Ascending aorta (tissue), 2 donors: ENCODE measurements around the gene FNDC5. TPM values are rescaled to one million over a fixed set of nuclear protein-coding genes. Genes with fewer than 3 reads are reported as not detected.

Source experiments
- DNase-seq, 2 donors: peaks; one replicate each; pipeline ENCODE4 v3.0.0-alpha.2; 2019; ENCODE audit warnings: low spot score in 2 of 2
- H3K27ac ChIP-seq, 2 donors: fragments of 200-600 bp; sonication (generic); one replicate each; pipeline ENCODE4 v1.5.1; 2016 to 2017; ENCODE audit warnings: mild to moderate bottlenecking in 1 of 2
- H3K27me3 ChIP-seq: fragments of 200-600 bp; sonication (generic); one replicate; pipeline ENCODE4 v1.5.1; 2017
- H3K36me3 ChIP-seq, 2 donors: fragments of 200-600 bp; sonication (generic); one replicate each; pipeline ENCODE4 v1.5.1; 2016
- H3K4me1 ChIP-seq, 2 donors: fragments of 200-600 bp; sonication (generic); one replicate each; pipeline ENCODE4 v1.5.1; 2016 to 2017; ENCODE audit warnings: mild to moderate bottlenecking in 1 of 2
- H3K4me3 ChIP-seq, 2 donors: fragments of 200-600 bp; sonication (generic); one replicate each; pipeline ENCODE4 v1.5.1; 2016 to 2017; ENCODE audit warnings: mild to moderate bottlenecking in 1 of 2
- H3K9me3 ChIP-seq, 2 donors: fragments of 200-600 bp; sonication (generic); one replicate each; pipeline ENCODE4 v1.5.1; 2016
- CTCF ChIP-seq, 3 experiments: fragments of 200-600 bp in 2 of 3; fragments of 450-650 bp in 1 of 3; sonication (generic) in 2 of 3; IDR thresholded peaks; one replicate each; pipeline ENCODE4 v1.5.1; 2016 to 2019; ENCODE audit warnings: antibody characterized with exemption in 3 of 3, mild to moderate bottlenecking in 1 of 3, moderate library complexity in 1 of 3
- intact Hi-C: fragments of 100-400 bp; cut with DNase I; formaldehyde crosslinking; loops from one replicate; pipeline ENCODE4 v1.15.1; 2023
- total RNA-seq: library from RNA; depleted of rRNA; stranded (reverse); fragments of >200 nt; gene quantifications from one replicate; pipeline ENCODE4 v1.1.0, GENCODE V29; 2016

FNDC5 gene
- total RNA-seq, 1 donor from 2014 or later, result 8.9 TPM

- Histone ChIP-seq H3K4me3 (no peak overlapping the region), H3K27ac (no peak overlapping the region), H3K27me3 (no peaks in the 10 kb centered on the region), H3K4me1 (peaks cover 6 to 7% of the 10 kb centered on the region in 2 donors), H3K36me3 (no peaks in the 10 kb centered on the region), H3K9me3 (no peaks in the 10 kb centered on the region)
- TF ChIP-seq CTCF (IDR thresholded peaks at IDR 0.05), result no peak
- no peak for DNase-seq
- intact Hi-C loops, result no loop called here
Observed at GRCh38 chr1:32891241-32891570, 20.5 kb upstream of the FNDC5 start.

GRCh38 chr1:32890516-32891240 is 20.0 kb upstream of the FNDC5 start:
- Histone ChIP-seq H3K9me3 (no peaks in the 10 kb centered on the region), H3K4me3 (no peak overlapping the region), H3K36me3 (no peaks in the 10 kb centered on the region), H3K27me3 (no peaks in the 10 kb centered on the region), H3K27ac (no peak overlapping the region), H3K4me1 (peaks cover 6 to 9% of the 10 kb centered on the region in 2 donors)
- no peak for TF ChIP-seq CTCF (IDR thresholded peaks at IDR 0.05)
- intact Hi-C loops, result no loop called here
- DNase-seq, result no peak

- Histone ChIP-seq H3K9me3 (no peaks in the 10 kb centered on the region), H3K4me1 (peaks cover 6 to 9% of the 10 kb centered on the region in 2 donors), H3K4me3 (no peak overlapping the region), H3K27me3 (no peaks in the 10 kb centered on the region), H3K36me3 (no peaks in the 10 kb centered on the region), H3K27ac (no peak overlapping the region)
- TF ChIP-seq CTCF (IDR thresholded peaks at IDR 0.05), result no peak
- intact Hi-C loops, result no loop called here
- no peak for DNase-seq
Observed at GRCh38 chr1:32889731-32890278, 19.1 kb upstream of the FNDC5 start.

- Histone ChIP-seq H3K27ac (no peak overlapping the region), H3K36me3 (no peaks in the 10 kb centered on the region), H3K9me3 (no peaks in the 10 kb centered on the region), H3K27me3 (no peaks in the 10 kb centered on the region), H3K4me3 (no peak overlapping the region), H3K4me1 (peaks cover 6 to 9% of the 10 kb centered on the region in 2 donors)
- TF ChIP-seq CTCF (IDR thresholded peaks at IDR 0.05), result no peak
- intact Hi-C loops, result no loop called here
- no peak for DNase-seq
Observed at GRCh38 chr1:32888677-32889420, 18.1 kb upstream of the FNDC5 start.

GRCh38 chr1:32888134-32888533 is 17.4 kb upstream of the FNDC5 start:
- Histone ChIP-seq H3K9me3 (no peaks in the 10 kb centered on the region), H3K36me3 (no peaks in the 10 kb centered on the region), H3K27me3 (no peaks in the 10 kb centered on the region), H3K4me3 (no peak overlapping the region), H3K27ac (no peak overlapping the region), H3K4me1 (peaks cover 4 to 8% of the 10 kb centered on the region in 2 donors)
- intact Hi-C loops, result no loop called here
- no peak for DNase-seq
- no peak for TF ChIP-seq CTCF (IDR thresholded peaks at IDR 0.05)
